Germinal center (tissue), 1 donor: ENCODE data around the gene ALG14.
A peak's percentile ranks its signal among the peaks of the same experiment; 100 is the strongest.
"Not testable (repeated sequence)": the region's sequence is repeated elsewhere in the genome, so short reads cannot be mapped to it uniquely, and the experiment has no call there.

Experiments used
- DNase-seq: peaks from one replicate; pipeline ENCODE4 v3.0.0; 2012; ENCODE audit warnings: mixed read lengths, low spot score

The ALG14 gene

DNA sequence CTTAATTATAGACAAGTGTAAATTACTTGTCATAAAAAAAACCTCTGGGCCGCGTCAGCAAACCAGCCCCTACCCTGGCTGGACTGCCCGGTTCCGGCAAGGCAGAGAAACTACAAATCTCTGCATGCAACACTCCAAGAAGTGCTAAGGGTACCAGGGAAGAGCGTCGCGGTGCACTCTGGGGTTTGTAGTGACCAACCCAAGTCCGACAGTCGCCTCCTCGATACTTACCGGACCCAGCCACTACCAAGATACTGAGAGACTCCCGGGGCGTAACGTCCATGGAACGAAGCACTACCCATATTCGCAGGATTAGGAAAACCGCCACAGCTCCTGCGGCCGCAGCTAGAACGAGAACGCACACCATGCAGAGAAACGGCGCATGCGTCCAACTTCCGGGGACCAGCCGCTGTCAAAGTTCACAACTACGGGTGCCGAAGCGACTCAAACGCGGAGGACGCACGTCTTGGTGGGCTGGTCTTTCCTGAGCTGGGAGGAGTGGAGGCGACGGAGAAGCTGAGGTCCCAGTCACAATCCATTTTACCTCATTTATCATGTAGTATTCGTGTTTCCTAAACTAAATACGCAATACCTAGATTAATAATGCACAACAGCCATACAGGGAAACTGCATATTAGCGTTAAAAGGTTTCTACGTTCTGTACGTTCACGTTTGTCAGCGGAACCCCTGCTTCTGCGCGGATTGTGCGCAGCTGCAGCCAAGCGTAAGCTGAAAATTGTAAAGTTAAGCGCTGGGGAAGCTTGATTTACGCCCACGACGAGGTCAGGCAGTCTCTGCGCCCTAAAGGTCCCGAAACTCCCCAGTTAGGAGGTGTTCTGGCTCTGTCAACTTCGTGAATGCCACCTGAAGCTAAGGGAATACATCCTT is at the start of gene ALG14:
Gene ALG14, minus strand, starts transcription at position 420 of the 888 bp plus-strand sequence. Its CDS starts 53 bp downstream, at position 367.
- DNase-seq: peak; percentile 86

- DNase-seq: no peak
These were observed 49.5 kb upstream of the ALG14 start for GRCh38 chr1:95122151-95122697.

- DNase-seq: no peak
These were observed 46.5 kb upstream of the ALG14 start for GRCh38 chr1:95119273-95119672.

DNA sequence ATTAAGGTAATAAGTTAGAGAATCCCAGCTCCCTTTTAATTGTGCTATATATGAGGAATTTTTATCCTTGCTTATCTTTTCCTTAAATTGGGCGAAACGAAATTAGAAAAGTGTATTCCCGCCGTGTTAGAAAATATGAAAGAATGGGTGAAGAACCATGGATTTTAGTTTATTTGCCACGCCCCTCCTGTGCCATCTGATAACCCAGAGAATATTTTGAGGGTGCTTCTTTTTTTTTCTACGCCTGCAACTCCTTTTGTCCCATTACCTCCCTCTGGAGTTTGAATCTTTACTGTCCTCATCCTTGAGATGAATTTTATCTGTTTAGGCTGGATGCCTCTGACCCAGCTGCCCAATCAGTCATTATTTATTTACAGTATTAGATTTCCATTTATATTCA is 46.0 kb upstream of the ALG14 start:
- no peak for DNase-seq

DNA sequence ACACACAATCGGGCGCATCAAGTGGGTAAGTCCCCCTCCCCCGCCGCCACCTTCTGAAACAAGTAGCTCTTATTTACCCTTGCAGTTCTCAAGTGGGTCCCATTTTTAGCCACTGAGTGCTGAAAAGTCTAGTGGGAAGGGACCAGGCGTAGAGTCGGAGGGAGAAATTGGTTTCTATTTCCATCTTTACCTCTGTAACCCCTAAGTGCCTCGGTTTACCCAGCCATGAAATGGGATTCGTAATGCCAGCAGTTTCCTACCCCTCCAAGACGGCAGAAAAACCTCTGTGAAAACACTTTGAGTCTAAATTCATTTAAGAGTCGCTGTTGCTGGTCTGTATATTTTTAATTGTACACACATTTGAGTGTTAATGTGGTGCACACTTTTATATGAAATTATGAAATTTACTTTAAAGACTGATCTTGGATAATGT is 45.3 kb upstream of the ALG14 start:
- no peak for DNase-seq

DNA sequence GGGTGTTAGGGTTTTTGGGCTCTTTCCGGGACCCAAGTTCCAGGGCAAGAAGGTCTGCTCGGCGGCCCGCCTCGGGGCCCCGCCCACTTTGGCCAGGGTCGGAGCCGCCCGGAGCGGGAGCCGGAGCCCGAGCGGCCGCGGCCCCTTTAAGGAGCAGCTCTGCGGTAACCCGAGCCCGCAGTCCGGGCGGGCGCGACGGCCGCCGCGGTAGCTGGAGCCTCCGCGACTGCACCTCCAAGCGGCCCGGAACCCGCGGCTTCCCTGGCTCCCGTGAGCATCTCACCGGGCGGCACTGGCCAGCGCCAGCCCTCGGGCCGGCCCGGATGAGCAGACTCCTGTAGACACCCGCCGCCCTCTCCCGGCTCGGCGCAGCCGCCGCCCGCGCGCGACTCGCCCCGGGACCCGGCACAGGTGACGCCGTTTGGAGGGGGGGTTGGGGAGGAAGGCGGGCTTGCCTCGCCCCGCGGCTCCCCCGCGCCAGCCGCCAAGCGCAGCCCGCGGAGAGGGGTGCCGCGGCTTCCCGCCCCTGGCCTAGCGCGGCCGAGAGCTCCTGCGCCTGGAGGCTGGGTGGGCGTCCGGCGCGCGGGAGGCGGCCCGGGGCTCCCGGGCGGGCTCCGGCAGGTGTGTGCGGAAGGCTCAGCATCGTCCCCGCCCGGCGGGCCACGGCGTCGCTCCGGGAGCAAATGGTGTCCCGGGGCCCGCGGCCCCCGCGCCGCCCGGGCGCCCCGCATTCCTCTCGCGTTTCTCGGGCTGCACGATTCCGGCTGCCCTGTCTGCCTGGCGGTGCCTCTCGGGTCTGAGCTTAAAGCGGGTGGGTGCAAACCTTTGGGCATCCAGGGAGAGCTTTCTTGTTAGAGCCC is 44.7 kb upstream of the ALG14 start, which contains the start of gene TLCD4:
Gene TLCD4, plus strand, starts transcription at position 149 of the 860 bp plus-strand sequence. CDS start 26,547 bp downstream, outside the sequence.
- DNase-seq: peak; percentile 44

DNA sequence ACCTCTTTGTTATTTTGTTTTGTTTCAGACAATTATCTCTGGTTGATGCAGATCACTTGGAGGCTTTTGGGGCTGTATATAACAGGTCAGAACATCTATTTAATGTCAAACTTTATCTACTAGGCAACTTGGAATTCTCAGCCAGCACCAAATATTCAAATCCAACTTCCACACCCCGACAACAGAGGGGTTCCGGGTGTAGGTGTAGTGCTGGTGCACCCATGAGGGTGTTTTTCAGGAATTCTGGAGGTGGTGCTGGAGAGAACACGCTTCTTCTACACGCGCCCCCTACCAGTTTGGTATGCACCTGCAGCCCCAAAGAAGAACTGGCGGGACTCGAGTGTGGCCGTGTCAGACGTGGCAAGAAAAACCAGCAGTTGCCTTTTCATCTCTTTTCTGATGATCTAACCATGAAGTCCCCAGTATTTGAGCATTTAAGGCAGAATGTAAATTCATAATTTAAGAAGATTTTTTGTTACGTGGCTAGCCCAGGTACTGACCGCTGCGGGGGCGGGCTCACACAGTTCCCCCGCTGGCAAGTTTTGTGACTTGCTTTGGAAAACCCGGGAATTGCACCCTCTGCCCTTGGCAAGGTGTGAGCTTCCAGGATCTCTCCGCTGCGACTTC is 43.9 kb upstream of the ALG14 start:
- DNase-seq: peak; percentile 57

- no peak for DNase-seq
These were observed 43.0 kb upstream of the ALG14 start for GRCh38 chr1:95115708-95116137.

GRCh38 chr1:95113684-95114083 is 40.9 kb upstream of the ALG14 start:
- no peak for DNase-seq

DNA sequence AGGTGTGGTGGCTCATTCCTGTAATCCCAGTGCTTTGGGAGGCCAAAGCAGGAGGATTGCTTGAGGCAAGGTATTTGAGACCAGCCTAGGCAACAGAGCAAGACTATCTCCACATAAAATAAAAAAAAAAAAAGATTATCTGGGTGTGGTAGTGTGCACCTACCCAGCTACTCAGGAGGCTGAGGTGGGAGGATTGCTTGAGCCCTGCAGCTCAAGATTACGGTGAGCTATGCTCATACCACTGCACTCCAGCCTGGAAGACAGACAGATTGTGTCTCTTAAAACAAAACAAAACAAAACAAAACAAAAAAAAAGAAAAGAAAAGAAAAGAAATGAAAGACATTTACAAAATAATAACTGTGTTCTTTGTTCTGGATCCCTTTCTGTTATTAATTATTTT is 38.3 kb upstream of the ALG14 start:
- DNase-seq: no peak

DNA sequence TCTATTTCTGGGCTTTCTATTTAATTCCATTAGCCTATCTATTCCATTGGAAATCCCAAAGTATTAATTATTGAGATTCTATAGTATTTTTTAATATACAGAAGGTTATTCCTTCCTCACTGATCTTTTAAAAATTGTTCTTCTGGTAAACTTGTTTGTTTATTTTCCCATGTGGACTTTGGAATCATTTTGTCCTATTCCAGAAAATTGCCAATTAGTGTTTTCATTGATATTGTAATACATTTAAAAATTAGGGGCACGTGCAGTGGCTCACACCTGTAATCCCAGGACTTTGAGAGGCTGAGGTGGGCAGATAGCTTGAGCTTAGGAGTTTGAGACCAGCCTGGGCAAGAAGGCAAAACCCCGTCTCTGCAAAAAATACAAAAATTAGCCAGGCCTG is 36.0 kb upstream of the ALG14 start:
- DNase-seq: no peak

- no peak for DNase-seq
These were observed 25.4 kb upstream of the ALG14 start for GRCh38 chr1:95098196-95098595.

DNA sequence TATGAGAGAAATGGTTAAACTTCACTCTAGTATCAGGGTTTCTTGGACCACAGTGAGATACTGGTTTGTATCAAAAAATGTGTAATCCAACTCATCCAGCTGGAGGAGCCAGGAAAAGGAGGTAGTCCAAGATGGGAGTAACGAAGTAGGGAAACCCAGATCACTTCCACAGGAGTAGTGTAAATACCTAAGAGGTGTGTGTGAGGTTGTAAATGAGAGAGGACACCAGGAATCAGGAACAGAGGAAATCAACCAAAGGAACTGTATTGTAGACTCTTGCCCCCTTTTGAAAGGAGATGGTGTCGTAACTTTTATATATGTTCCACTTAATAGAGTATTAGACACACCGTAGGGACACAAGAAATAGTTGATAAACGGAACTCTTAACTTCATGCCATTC is 24.7 kb upstream of the ALG14 start:
- DNase-seq: no peak

DNA sequence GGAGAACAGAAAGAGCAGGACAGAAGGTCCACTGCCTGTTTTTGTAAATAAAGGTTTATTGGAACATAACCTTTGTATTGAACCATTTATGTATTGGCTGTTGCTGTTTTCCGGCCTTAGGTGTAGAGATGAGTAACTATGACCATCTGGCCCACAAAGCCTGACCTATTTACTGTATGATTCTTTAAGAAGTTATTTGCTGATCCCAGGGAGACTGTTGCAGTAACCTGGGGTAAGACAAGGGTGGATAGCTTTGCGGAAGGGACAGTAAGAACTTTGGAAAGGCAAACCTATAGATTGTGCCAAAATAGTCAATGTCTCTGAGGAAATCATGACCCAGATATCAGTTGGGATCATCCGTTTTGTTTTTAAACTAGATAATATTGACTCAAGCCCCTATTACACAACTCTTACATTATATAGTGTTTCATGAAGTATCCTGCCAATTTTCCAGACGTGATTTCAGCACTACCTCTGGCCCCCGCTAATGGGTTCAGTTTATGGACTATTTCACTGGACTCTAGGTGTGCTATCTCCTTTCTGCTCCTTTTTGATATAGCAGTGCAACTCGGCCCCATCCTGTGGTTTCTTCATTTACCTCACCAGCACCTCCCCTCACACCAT is 23.6 kb upstream of the ALG14 start:
- no peak for DNase-seq

GRCh38 chr1:95095833-95096217 is 23.1 kb upstream of the ALG14 start:
- DNase-seq: peak; percentile 15

DNA sequence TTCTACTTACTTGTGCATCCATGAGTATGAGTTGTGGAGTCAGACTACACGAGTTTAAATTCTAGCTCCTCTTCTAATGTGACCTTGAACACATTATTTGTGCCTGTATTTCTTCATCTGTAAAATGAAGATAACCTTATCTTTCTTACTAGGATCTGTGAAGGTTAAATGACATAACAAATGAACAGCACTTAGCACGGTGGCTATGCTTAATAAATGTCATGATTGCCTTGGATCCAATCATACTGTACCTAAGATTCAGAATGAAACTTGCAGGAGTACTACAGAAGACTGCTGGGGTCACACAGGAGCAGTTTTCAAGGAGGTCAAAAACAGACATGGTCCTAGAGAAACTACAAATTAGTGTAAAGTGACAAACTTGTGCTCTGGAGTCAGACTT is 22.2 kb upstream of the ALG14 start:
- DNase-seq: no peak

GRCh38 chr1:95093296-95093695 is 20.5 kb upstream of the ALG14 start:
- no peak for DNase-seq

- not testable (repeated sequence) for DNase-seq
These were observed 20.1 kb upstream of the ALG14 start for GRCh38 chr1:95092891-95093290.

DNA sequence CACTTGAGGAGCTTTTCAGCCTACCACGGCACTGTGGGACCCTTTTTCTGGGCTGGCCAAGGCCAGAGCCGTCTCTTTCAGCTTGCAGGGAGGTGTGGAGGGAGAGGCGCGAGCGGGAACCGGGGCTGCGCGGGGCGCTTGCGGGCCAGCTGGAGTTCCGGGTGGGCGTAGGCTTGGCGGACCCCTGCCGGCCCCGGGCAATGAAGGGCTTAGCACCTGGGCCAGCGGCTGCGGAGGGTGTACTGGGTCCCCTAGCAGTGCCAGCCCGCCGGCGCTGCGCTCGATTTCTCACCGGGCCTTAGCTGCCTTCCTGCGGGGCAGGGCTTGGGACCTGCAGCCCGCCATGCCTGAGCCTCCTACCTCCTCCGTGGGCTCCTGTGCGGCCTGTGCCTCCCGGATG is 18.5 kb upstream of the ALG14 start:
- not testable (repeated sequence) for DNase-seq

DNA sequence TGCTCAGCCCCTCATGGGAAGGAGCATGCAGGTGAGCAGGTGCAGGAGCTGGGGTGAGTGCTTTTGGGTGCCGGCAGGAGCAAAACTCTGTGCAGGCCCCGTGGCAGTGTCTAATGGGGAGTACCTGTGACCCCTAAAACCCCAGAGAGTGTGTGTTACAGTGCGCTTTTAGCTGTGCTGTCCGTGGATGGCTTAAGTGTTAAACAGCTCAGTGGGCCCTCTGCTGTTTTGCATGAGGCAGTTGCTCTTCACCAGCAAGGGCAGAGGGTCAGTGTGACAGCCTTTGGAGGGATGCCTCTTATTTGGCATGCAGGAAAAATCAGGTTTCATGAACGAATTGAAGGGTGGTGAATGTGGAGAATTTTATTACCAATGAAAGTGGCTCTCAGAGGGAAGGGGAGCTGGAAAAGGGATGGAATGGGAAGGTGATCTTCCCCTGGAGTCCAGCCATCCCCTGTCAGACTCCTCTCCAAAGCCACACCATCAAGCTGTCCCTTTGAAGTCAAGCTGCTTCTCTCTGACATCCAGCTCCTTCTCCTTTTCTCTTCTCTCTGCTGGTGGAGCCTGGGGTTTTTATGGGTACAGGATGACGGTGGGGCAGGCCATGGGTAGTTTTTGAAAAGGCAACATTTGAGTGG is 17.0 kb upstream of the ALG14 start:
- no peak for DNase-seq

DNA sequence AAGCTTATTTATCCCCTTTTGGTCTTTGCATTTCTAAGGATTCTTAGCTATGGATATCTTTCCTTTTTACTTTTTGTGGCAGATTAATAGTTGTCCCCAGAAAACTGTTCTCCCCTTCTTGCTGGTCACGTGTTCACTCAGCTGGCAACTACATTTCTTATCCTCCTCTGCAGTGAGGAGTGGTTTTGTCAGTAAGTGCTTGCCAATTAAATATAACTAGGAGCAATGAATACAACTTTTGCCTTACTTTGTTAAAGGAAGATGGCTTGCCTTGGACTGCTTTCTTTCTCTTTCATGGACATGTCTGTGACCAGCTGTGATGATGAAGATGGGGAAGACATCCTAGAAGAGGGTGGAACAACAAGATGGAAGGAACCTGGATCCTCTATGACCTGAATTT is 15.6 kb upstream of the ALG14 start:
- DNase-seq: no peak
